Hematopoietic multipotent progenitor cell treated with erythropoietin and hydrocortisone succinate and interleukin-3 and kit ligand, for 15 days (in vitro differentiated cells): ENCODE results near the gene IQCN.

Source experiments
- DNase-seq: peaks from one replicate; pipeline ENCODE4 v3.0.0-alpha.2; 2015; ENCODE audit warnings: low spot score

Gene IQCN

GRCh38 chr19:18208098-18208951, 65.9 kb downstream of the IQCN start:
- peak; percentile 34 for DNase-seq
